ENCODE results near the gene TMSB4X. TPM values are rescaled to one million over a fixed set of nuclear protein-coding genes. Genes with fewer than 3 reads are reported as not detected.
A peak's percentile ranks its signal among the peaks of the same experiment; 100 is the strongest.

The TMSB4X gene
- total RNA-seq, 6 donors from 2014 or later: 2,646 to 6,090 (median 4,792) TPM

DNA sequence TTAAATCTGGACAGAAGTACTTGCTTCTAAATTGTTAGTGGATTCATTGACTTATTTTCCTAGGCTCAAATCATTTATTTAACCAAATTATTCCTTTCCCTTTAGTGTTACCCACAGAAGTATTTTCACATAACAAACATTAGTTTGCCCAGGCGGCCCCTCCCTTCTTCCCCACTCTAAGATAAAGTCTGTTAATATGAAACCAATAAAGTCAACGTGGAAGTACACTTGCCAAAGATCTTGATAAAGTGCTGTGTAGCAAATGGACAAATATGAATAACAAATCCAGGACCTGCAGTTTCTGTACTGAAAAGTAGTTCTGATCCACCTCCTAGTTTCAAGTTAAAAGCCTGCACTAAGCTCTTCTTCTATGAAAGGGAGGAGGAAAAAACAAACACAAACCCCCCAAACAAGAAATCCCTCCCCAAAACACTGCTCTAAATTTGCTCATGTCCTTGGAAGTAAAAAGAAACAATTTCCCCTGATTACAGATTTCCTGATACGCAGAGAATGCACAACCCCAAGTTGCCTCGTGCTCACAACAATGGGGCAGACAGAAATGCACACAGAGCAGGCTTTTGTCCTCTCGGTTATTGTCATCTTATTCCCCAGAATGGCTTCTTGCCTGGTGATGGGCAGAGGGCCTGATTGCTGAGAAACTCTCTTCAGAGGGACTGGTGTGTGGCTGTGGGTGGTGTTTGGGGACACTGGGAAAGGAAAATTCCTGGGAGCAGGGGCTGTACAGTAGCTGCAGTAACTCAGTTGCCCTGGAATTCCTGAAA, 23.2 kb downstream of the TMSB4X start:
- ATAC-seq (ENCODE audit: low FRiP score in 2 of 2) (peak in 1 of 2 donors; percentile 63), DNase-seq (no peak)
- no peaks in the 10 kb centered on the region for H3K27me3 ChIP-seq
- TF ChIP-seq, protein P1, sequence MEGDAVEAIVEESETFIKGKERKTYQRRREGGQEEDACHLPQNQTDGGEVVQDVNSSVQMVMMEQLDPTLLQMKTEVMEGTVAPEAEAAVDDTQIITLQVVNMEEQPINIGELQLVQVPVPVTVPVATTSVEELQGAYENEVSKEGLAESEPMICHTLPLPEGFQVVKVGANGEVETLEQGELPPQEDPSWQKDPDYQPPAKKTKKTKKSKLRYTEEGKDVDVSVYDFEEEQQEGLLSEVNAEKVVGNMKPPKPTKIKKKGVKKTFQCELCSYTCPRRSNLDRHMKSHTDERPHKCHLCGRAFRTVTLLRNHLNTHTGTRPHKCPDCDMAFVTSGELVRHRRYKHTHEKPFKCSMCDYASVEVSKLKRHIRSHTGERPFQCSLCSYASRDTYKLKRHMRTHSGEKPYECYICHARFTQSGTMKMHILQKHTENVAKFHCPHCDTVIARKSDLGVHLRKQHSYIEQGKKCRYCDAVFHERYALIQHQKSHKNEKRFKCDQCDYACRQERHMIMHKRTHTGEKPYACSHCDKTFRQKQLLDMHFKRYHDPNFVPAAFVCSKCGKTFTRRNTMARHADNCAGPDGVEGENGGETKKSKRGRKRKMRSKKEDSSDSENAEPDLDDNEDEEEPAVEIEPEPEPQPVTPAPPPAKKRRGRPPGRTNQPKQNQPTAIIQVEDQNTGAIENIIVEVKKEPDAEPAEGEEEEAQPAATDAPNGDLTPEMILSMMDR (IDR thresholded peaks at IDR 0.05): no peak
- TF ChIP-seq POLR2AphosphoS5 (IDR thresholded peaks at IDR 0.05) (no peak), POLR2A (IDR thresholded peaks at IDR 0.05) (no peak), EP300 (IDR thresholded peaks at IDR 0.05) (no peak)
- no peak overlapping the region for H3K4me3 ChIP-seq
- no peaks in the 10 kb centered on the region for H3K9me3 ChIP-seq
- H3K4me1 ChIP-seq: peaks cover 0 to 47% (median 24%) of the 10 kb centered on the region in 4 donors
- H3K27ac ChIP-seq: peak overlapping the region; percentile 30 to 78 (median 65)
- WGBS, 2 donors: 32 to 37% methylated on average over 5 of the region's 5 CpGs
- no peaks in the 10 kb centered on the region for H3K36me3 ChIP-seq

DNA sequence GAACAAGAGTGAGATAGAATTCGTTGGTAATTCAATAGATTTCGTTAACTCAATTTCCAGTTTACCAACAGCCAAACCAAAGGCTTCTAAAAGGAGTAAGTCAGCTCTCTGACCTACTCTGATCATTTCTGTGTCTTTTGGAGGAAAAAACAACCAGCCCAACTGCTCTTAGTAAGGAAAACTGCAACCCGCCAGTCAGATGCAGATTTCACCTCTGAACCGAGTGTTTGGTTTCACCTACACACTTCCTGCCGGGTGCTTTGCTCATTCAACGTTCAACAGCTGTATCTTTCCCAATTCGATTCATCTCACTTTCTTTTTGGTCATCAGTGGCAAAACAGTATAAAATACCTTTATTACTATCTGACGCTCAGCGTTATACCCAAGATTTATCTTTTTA, 24.5 kb downstream of the TMSB4X start:
- WGBS, 2 donors: 47 to 56% methylated on average over 9 of the region's 9 CpGs
- no peak for ATAC-seq (ENCODE audit: low FRiP score in 2 of 2)
- Histone ChIP-seq H3K4me3 (no peak overlapping the region), H3K27ac (peak overlapping the region; percentile 43 to 70 (median 51)), H3K27me3 (no peaks in the 10 kb centered on the region), H3K4me1 (peaks cover 0 to 47% (median 20%) of the 10 kb centered on the region in 4 donors), H3K36me3 (no peaks in the 10 kb centered on the region), H3K9me3 (no peaks in the 10 kb centered on the region)
- no peak for DNase-seq
- TF ChIP-seq, protein P1 (IDR thresholded peaks at IDR 0.05): no peak
- TF ChIP-seq POLR2A (IDR thresholded peaks at IDR 0.05) (no peak), EP300 (IDR thresholded peaks at IDR 0.05) (no peak), POLR2AphosphoS5 (IDR thresholded peaks at IDR 0.05) (no peak)

DNA sequence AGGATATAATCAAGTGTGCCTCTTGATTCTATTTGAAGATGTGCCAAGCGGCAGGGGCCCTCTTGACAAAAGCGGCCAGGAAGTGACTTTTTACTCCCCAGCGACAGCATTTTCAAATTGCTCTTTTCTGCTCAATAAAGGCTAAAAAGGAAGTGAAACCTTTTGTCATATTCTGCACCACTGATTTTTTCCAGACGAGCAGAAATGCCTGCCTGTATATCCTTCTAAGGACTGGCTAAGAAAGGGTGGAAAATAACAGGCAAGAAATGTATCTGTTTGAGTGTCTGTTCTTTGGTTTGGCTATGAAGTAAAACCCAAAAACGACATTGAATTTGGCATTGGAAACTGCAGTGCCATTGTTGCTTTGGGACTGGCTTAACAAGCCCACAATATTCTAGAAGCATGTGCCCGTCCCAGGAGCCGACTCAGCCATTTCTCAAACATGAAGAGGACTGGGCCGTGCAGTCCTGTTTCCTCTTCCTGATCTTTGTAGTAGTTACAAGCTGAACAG, 25.4 kb downstream of the TMSB4X start:
- Histone ChIP-seq H3K27ac (peak overlapping the region; percentile 43 to 70 (median 51)), H3K27me3 (no peaks in the 10 kb centered on the region), H3K4me3 (no peak overlapping the region), H3K4me1 (peaks cover 0 to 47% (median 20%) of the 10 kb centered on the region in 4 donors), H3K36me3 (no peaks in the 10 kb centered on the region), H3K9me3 (no peaks in the 10 kb centered on the region)
- TF ChIP-seq EP300 (IDR thresholded peaks at IDR 0.05) (no peak), POLR2AphosphoS5 (IDR thresholded peaks at IDR 0.05) (no peak)
- TF ChIP-seq, protein P1 (IDR thresholded peaks at IDR 0.05): no peak
- DNase-seq (peak in 1 of 2 donors; percentile 56), ATAC-seq (ENCODE audit: low FRiP score in 2 of 2) (peak in 1 of 2 donors; percentile 66)
- 12 to 26% methylated on average over 8 of the region's 8 CpGs for WGBS, 2 donors

DNA sequence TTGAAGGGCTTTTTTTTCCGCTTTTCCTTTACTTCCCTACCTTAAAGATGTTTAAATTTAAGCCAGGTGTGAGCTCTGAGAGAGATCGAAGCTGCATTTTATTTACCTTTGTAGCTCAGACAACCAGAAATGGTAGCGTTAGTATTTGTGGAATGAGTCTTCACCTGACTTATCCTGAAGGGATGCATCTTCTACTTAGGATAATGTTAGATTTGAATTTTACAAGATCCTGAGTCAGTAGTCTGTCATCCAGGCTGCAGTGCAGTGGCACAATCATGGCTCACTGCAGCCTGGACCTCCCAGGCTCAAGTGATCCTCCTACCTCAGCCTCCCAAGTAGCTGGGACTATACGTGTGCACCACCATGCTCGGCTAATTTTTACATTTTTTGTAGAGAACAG, 26.2 kb downstream of the TMSB4X start:
- Histone ChIP-seq H3K9me3 (no peaks in the 10 kb centered on the region), H3K27ac (peak overlapping the region in 3 of 4 donors; percentile 50 to 70 (median 52)), H3K27me3 (no peaks in the 10 kb centered on the region), H3K36me3 (no peaks in the 10 kb centered on the region), H3K4me3 (no peak overlapping the region), H3K4me1 (peaks cover 0 to 47% (median 21%) of the 10 kb centered on the region in 4 donors)
- 83 to 85% methylated on average over 3 to 5 of the region's 5 CpGs for WGBS, 2 donors
- ATAC-seq (ENCODE audit: low FRiP score in 2 of 2): no peak
- TF ChIP-seq, protein P1 (IDR thresholded peaks at IDR 0.05): no peak
- TF ChIP-seq POLR2A (IDR thresholded peaks at IDR 0.05) (no peak), POLR2AphosphoS5 (IDR thresholded peaks at IDR 0.05) (no peak), EP300 (IDR thresholded peaks at IDR 0.05) (no peak)
- DNase-seq: no peak
